SK-N-SH (cell line): ENCODE results near the gene ANKRD49.

ENCODE experiments used
- CTCF ChIP-seq: fragments of 200-600 bp; sonication (generic); IDR thresholded peaks from 2 replicates; pipeline ENCODE4 v1.6.1; 2017; ENCODE audit warnings: antibody characterized with exemption, mild to moderate bottlenecking, moderate library complexity
- RAD21 ChIP-seq: IDR thresholded peaks from 2 replicates; pipeline ENCODE4 v1.6.1; 2012; ENCODE audit warnings: mild to moderate bottlenecking, low read length

GRCh38 chr11:94545264-94546161 is 51.7 kb downstream of the ANKRD49 start:
- no peak for TF ChIP-seq CTCF
- no peak for TF ChIP-seq RAD21
